ENCODE results near the gene SLC6A5.

DNA sequence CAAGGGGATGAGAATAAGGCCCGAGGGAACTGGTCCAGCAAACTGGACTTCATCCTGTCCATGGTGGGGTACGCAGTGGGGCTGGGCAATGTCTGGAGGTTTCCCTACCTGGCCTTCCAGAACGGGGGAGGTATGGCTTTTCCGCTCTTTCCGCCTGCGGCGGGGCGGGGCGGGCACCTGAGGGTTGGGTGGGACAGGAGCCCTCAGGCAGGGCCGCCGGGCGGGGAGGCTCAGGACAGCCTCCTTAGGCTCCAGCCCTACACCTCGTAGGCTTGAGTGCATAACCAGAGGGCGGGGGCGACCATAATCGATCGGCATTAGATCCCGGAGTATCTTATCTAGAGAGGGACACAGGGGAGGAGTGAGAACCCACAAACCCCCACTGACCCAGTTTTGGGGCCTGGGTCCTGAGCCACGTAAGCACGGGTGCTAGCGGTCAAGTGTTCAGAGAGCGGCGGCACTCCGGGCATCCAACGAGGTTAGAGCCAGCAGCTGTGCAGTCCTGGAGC lies 4.9 kb downstream of the SLC6A5 start:
- TF ChIP-seq, protein P1, sequence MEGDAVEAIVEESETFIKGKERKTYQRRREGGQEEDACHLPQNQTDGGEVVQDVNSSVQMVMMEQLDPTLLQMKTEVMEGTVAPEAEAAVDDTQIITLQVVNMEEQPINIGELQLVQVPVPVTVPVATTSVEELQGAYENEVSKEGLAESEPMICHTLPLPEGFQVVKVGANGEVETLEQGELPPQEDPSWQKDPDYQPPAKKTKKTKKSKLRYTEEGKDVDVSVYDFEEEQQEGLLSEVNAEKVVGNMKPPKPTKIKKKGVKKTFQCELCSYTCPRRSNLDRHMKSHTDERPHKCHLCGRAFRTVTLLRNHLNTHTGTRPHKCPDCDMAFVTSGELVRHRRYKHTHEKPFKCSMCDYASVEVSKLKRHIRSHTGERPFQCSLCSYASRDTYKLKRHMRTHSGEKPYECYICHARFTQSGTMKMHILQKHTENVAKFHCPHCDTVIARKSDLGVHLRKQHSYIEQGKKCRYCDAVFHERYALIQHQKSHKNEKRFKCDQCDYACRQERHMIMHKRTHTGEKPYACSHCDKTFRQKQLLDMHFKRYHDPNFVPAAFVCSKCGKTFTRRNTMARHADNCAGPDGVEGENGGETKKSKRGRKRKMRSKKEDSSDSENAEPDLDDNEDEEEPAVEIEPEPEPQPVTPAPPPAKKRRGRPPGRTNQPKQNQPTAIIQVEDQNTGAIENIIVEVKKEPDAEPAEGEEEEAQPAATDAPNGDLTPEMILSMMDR (IDR thresholded peaks at IDR 0.05; ENCODE audit: low read depth, low read length) = no peak
- no peak for TF ChIP-seq EZH2phosphoT487 (IDR thresholded peaks at IDR 0.05; ENCODE audit: low read depth)

Data from OCI-LY3 (cell line).